HG03342 (cell line): Measurements from ENCODE around the gene SV2C.
A peak's percentile ranks its signal among the peaks of the same experiment; 100 is the strongest.

ENCODE experiments used
- ATAC-seq: cut with Tn5 transposase; IDR thresholded peaks from one replicate; pipeline ENCODE4 v1.9.1; 2021; ENCODE audit warnings: mild to moderate bottlenecking, moderate library complexity; ENCODE audit not compliant: unreplicated experiment

Gene SV2C

DNA sequence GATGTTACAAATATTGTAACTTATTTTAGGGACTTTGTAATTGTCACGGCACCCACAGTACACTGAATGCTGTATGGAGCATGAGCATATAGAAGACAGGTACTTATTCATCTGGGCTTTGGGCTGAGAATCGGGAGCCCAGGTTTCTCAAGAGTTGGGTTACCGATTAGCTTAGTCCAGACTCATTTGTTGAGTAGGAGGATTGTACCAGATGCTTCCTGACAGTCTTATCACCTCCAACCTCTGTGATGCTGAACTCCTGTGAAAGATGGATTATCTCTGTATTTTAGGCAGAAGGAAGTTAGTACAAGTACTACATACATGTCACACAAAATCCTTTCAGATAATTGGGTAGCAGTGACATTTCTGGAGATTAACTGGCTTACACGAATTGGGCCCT lies 79.2 kb downstream of the SV2C start:
- no peak for ATAC-seq

DNA sequence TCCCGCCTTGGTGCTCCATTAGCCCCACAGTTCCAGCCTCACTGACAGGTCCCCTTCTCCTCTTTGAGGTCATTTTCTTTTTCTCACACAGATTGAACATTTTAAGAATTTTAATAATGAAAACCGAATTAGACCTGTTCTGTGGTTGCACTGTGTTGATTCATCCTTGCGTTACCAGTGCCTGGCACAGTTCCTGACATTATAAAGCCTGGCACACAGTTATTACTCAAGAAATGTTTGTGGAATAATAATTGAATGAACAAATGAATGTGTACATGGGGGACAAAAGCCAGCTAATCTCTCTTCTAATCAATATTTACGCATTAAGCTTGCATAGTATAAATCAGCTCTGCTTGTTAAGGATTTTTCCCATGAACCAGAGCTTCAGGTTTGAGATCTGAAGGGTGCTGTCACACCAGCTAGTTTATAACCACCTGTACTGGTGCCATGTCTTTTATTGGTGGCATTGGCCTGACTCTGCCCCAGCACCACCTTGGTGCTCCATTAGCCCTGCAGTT lies 80.0 kb downstream of the SV2C start:
- no peak for ATAC-seq

- ATAC-seq: no peak
Observed at GRCh38 chr5:76165029-76165428, 81.8 kb downstream of the SV2C start.

DNA sequence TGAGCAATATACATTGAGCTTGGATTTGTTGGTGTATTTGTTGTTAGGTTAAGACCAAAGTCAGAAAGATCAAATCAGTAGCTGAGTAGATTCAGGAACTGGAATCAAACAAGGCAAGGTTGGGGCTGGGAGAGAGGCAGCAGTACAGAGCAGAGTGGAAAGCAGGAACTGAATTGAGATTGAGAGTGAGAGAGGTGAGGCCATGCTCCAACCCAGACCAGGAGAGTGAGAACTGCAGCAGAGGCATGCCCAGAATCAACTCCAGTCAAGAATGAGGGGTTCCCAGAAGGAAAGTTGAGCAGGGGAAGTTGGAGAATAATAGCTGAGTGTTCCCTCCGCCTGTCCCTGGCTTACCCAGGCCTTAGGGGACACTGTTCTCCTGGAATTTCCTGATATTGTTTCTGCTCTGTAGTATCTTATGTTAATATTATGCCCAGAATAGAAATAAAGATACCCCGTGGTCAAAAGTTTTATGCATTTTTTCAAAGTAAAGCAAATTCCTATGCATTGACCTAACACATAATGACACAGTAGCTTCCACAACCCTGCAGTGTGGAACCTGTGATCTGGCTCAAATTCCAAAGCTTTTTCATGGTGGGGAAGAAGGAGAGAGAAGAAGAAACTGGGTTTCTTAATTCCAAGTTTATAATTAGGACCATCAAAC lies 82.7 kb downstream of the SV2C start:
- ATAC-seq: no peak

DNA sequence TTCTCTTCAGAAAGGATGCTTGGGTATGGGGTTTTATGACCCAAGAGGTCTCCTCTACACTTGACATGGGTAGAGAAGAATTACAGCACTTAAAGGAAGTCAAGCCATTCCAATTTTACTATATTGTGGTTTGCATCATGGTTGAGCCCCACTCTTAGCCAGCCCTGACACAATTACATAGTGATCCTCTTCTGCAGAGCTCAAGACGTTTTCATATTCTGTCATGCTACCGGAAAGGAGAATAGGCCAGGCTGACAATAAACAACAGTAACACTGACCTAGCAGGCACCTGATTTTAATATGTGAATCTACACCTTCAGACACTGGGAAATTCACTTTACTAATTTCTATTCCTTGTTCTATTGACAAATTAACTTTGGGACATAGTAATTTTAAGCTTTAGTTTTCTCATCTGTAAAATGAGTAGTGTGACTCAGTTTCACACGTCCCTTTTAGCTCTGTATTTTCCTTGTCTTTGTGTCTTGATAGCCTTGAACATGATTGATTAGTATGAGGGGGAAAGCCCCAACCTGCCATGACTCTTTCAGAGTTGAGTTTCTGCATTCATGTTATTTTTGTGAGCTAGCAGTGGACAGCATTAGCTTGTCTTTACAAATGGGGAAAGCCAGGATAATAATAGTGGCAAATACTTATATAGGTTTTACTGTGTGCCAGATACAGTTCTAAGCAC lies 83.8 kb downstream of the SV2C start:
- ATAC-seq: no peak

DNA sequence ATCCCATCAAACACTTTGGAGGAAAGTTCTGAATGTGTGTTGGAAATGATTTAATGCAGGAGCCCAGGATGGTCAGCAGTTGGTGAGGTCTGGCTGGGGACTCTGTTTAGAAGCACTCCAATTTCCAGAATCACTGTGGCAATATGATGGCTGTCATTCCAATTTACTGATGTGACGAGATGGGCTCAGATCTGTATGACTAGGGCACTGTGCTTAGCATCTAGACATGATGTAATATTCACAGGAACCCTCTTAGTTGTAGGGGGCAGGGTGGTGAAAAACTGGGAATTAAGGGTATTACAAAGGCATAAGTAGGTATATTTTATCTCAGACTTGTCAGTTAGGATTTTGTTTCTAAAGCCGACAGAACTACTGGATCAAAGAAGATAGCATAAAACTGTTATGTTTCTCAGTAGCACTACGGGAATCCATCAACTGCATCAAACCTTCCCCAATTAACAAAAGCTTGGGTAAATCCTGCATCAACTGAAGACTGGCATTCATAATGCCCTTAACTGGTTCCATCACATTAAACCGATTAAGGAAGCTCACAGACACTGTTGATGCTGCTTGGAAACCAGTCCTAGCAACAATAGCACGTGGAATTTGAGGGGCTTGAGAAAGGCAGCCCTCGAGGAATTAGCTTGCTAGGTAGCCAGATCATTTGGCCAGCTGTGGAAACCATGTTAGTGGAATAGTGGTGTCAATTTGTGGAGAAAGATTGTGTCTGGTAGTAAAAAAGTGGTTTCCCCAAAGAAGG lies 86.1 kb downstream of the SV2C start:
- ATAC-seq: no peak

GRCh38 chr5:76174101-76174500 lies 90.9 kb downstream of the SV2C start:
- no peak for ATAC-seq

DNA sequence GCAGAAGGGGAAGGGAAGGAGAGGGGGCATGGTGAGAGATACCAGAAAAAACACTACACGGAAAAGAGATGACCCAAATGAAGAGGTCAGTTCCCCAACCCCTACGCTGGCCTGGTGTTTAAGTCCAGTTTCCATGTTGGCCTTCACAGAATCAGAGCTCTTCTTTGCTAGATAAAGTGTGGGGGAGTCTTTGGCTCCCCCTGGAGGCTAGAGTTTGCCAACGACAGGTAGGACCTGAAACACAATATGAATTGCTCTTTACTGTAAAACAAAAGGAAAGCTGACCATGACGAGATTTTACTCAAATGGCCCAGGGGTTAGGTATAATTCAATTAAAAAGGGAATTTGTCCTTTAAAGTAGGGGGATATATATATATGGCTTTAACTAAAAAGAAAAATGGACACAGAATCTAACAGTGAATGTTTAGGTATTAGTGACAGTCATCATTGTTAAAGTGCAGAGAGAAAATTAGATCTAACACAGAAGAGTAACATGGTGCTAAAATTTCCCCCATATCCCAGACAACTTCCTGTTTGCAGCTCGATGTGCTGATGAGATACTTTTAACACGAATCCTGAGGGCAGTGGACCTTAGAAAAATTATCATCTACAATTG lies 92.0 kb downstream of the SV2C start:
- ATAC-seq: peak; percentile 61

GRCh38 chr5:76175821-76176403 lies 92.7 kb downstream of the SV2C start:
- peak; percentile 69 for ATAC-seq

DNA sequence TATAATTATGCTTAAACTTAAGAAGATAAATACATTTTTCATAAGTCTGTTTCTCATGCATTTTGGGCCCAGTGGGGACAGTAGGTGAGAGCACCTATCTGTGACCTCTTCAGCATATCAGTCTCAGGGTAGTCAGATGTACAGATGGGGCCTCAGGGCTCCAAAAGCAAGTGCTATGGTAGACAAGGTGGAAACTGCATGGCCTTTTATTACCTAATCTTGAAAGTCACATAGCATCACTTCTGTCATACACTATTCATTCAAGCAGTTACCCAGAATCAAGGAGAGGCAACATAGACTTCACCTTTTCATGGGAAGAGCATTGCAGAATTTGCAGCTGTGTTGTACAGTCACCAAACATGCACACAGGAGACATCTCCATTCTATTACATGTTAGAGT lies 94.8 kb downstream of the SV2C start:
- no peak for ATAC-seq

- ATAC-seq: no peak
Observed at GRCh38 chr5:76178913-76179312, 95.7 kb downstream of the SV2C start.

- ATAC-seq: peak; percentile 68
Observed at GRCh38 chr5:76180814-76181805, 97.9 kb downstream of the SV2C start.

DNA sequence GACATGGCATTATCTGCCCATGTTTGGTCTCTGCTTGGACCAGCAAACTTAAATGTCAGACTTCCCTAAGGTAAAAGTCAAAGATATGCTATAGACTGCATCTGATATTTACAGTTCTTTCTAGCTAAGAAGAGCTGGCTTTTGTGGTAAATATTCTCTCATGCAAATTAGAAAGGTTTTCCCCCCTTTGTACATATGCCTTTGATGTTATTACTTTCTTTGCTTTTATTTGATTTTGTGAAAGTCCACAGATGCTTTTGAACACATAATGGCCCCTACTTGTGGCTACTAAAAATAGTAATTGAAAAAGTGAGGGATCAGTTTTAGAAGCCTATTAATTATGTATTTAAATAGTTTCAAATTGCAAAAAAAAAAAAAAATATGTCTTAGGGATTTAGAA lies 104.2 kb downstream of the SV2C start:
- no peak for ATAC-seq

DNA sequence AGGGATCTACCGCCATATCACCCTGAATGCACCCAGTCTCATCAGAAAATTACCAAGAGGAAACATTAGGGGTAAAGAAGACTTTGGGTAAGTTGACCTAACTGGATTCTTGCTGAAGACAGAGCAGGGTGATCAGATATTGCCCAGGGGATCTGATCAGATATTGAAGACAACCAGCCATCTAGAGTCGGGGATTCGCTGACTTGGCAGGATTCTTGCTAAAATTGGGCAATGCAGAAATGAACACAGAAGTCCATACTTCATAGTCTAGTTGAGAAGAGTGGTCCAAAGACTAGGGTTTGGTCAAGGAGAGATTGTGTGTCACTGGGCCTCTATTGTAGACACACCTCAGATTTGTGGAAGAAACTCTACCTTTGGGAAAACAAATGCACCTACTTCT lies 107.2 kb downstream of the SV2C start:
- ATAC-seq: no peak

DNA sequence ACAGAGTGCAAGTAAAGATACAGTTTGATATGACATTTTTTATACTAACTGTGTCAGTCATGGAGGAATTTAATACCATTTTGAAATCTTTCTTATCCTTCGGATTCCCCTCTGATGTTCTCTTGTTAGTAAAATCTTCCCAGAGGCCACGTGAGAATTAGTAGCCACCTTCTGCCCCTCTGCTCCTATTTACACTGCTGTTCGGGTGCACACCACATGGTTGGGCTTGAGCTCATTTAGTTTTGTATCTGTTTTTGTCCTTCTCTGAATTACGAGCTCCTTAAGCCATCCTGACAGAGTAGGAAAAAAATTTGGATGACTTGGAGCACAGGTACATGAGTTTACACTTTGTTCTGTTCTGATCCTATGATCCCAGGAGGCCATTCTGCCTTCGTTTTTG lies 109.7 kb downstream of the SV2C start:
- ATAC-seq: no peak

- ATAC-seq: no peak
Observed at GRCh38 chr5:76193635-76194034, 110.5 kb downstream of the SV2C start.

DNA sequence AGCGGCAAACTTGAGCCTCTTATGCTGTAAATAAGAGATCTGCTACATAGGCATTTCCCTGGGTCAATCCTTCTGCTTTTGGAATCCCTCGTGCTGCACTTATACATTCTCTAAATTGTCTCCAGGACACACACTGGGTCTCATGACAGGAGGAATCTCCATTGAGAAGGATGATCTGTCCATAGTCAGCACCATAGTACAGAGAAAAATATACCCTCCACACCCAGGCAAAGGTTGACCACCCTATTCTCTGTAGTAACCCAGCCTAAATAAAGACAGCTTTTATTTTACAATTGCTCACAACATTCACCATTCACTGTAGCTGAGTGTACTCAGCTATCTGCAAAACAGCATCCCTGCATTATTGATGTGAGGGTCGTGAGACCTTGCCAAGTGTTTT lies 111.2 kb downstream of the SV2C start:
- no peak for ATAC-seq

DNA sequence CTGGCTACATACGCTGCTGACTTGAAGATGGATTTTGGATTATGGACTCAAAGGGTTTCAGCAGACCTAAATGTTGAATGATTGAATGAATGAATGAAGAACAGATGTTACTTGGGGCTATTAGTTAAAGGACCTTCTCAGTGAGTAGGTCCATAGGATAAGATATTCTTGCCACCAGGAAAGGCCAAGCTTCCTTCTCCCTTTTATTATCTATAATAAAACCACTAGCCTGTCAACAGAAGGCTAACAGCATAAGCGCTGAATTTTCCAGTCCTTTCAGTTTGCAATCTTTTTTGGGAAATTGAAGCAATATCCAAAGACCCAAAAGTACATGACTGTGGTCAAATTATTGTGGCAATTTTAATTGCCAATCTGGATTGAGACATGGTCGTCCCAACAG lies 113.3 kb downstream of the SV2C start:
- ATAC-seq: no peak

DNA sequence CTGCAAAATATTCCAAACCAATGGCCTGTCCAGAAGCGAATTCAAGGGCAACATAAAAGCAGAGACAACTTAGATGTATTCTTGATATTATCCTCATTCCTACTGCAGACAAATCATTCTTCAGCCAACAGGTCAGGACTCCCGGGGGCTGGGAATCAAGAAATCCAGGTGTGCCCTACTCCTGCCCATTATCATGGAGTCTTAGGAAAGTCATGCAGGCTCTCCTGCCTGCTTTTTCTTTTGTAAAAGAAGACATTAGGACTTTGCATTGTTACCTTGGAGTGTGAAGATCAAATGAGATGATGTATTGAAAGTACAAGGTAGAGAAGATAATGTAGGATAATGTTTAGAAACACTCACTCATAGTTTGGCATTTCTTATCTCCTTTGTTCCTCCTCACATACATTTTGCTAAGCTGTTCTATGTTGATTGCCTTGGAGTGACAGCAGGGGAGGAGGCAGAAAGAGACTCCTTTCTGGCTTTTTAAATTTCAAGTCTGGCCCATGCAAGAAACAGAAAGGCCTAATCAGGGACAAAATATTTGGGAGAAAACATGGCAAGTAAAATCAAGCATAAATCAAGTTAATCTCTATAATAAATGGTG lies 113.8 kb downstream of the SV2C start:
- no peak for ATAC-seq
